HCT116 (cell line): ENCODE results near the gene SCCPDH. TPM values are rescaled to one million over a fixed set of nuclear protein-coding genes. Genes with fewer than 3 reads are reported as not detected.

Source experiments
- ATAC-seq: fragments of 200-7000 bp; cut with Tn5 transposase; 2 replicates; pipeline ENCODE4 v1.9.1; 2020; ENCODE audit warnings: mild to moderate bottlenecking, moderate library complexity
- BruUV-seq: library from RNA; stranded (reverse); fragments of 400-500 nt; replicated peaks from 2 replicates; lab custom pipeline; 2021; lab: Mats Ljungman, UMichigan
- CTCF ChIA-PET: fragments of 300-600 bp; sonication (Branson Sonifier 250); formaldehyde crosslinking; loops from one replicate; lab custom pipeline; 2021; ENCODE audit warnings: antibody characterized with exemption; lab: Charles Lee
- POLR2A ChIA-PET: fragments of 300-600, 350-600 bp; sonication (Branson Sonifier 250); formaldehyde crosslinking; loops from one replicate; lab custom pipeline; 2021; ENCODE audit warnings: antibody characterized with exemption; lab: Charles Lee
- RAD21 ChIA-PET, 2 experiments: fragments of 300-600 bp; sonication (Branson Sonifier 250); formaldehyde crosslinking; loops; one replicate each; lab custom pipeline; 2023; ENCODE audit warnings: low total read pairs in 2 of 2; ENCODE audit not compliant: uncharacterized antibody in 2 of 2, unreplicated experiment in 2 of 2, low non-redundant PET in 1 of 2; lab: Charles Lee
- DNase-seq: peaks from one replicate; pipeline ENCODE4 v3.0.0-alpha.2; 2010; ENCODE audit warnings: low read depth, low spot score
- H2AFZ ChIP-seq: fragments of 200-600 bp; shearing (Covaris generic), sonication (generic); 2 replicates; pipeline ENCODE4 v1.6.1; 2017; ENCODE audit warnings: low read depth, mixed run types, mixed read lengths, antibody characterized with exemption, low read length; ENCODE audit not compliant: poor library complexity, severe bottlenecking
- H3K27ac ChIP-seq: 2 replicates; pipeline ENCODE4 v1.5.1; 2012; ENCODE audit warnings: low read depth, low read length
- H3K27me3 ChIP-seq: fragments of 200-600 bp; sonication (generic); 2 replicates; pipeline ENCODE4 v1.6.1; 2016; ENCODE audit warnings: mixed run types, low read length, mixed read lengths; ENCODE audit not compliant: insufficient read depth
- H3K36me3 ChIP-seq, 2 experiments: fragments of 200-500 bp in 1 of 2; fragments of 200-600 bp in 1 of 2; sonication (Bioruptor generic) in 1 of 2; sonication (generic) in 1 of 2; 2 replicates each; pipeline versions ENCODE4 v1.5.1 to v1.6.1; 2014 to 2016; ENCODE audit warnings: low read length in 2 of 2, inconsistent platforms in 1 of 2, mixed read lengths in 1 of 2, mixed run types in 1 of 2; ENCODE audit not compliant: insufficient read depth in 2 of 2, control insufficient read depth in 1 of 2
- H3K4me1 ChIP-seq, 2 experiments: fragments of 200-600 bp in 1 of 2; sonication (generic) in 1 of 2; 2 replicates each; pipeline versions ENCODE4 v1.5.1 to v1.6.1; 2012 to 2017; ENCODE audit warnings: low read length in 2 of 2, inconsistent platforms in 1 of 2, mild to moderate bottlenecking in 1 of 2, mixed read lengths in 1 of 2, mixed run types in 1 of 2, moderate library complexity in 1 of 2; ENCODE audit not compliant: insufficient read depth in 2 of 2, control insufficient read depth in 1 of 2
- H3K4me2 ChIP-seq: fragments of 200-600 bp; sonication (generic); 2 replicates; pipeline ENCODE4 v1.6.1; 2017; ENCODE audit warnings: mixed run types, low read length, mixed read lengths
- H3K4me3 ChIP-seq, 2 experiments: fragments of 200-600 bp in 1 of 2; sonication (generic) in 1 of 2; replicated peaks in 1 of 2; 2 replicates each; pipeline ENCODE4 v1.5.1; 2011 to 2016; ENCODE audit warnings: low read length in 2 of 2, control low read depth in 1 of 2, low read depth in 1 of 2, mild to moderate bottlenecking in 1 of 2, mixed read lengths in 1 of 2, mixed run types in 1 of 2
- H3K79me2 ChIP-seq: fragments of 200-600 bp; sonication (generic); 2 replicates; pipeline ENCODE4 v1.6.1; 2017; ENCODE audit warnings: mild to moderate bottlenecking, mixed run types, low read length, moderate library complexity, mixed read lengths; ENCODE audit not compliant: insufficient read depth
- H3K9ac ChIP-seq: fragments of 200-600 bp; sonication (generic); 2 replicates; pipeline ENCODE4 v1.6.1; 2016; ENCODE audit warnings: low read length, mixed read lengths
- H3K9me2 ChIP-seq: fragments of 200-600 bp; sonication (generic), shearing (Covaris generic); 2 replicates; pipeline ENCODE4 v1.6.1; 2017; ENCODE audit warnings: mixed run types, mild to moderate bottlenecking, moderate library complexity; ENCODE audit not compliant: insufficient read depth
- H3K9me3 ChIP-seq, 2 experiments: fragments of 200-500 bp in 1 of 2; fragments of 200-600 bp in 1 of 2; sonication (Bioruptor generic) in 1 of 2; sonication (generic) in 1 of 2; 2 replicates each; pipeline ENCODE4 v1.6.1; 2014 to 2017; ENCODE audit warnings: low read length in 2 of 2, mixed read lengths in 2 of 2, inconsistent platforms in 1 of 2, low read depth in 1 of 2, mild to moderate bottlenecking in 1 of 2, mixed run types in 1 of 2, moderate library complexity in 1 of 2; ENCODE audit not compliant: control insufficient read depth in 1 of 2, insufficient read depth in 1 of 2
- H4K20me1 ChIP-seq: fragments of 200-600 bp; sonication (generic), shearing (Covaris generic); 2 replicates; pipeline ENCODE4 v1.6.1; 2017; ENCODE audit warnings: mixed run types, mild to moderate bottlenecking, moderate library complexity; ENCODE audit not compliant: insufficient read depth
- ATF3 ChIP-seq: IDR thresholded peaks from 2 replicates; pipeline ENCODE4 v1.6.1; 2012
- CBX3 ChIP-seq: IDR thresholded peaks from 2 replicates; pipeline ENCODE4 v1.6.1; 2012; ENCODE audit warnings: low read depth
- CEBPB ChIP-seq: IDR thresholded peaks from 2 replicates; pipeline ENCODE4 v1.6.1; 2012; ENCODE audit warnings: low read depth
- ELF1 ChIP-seq: IDR thresholded peaks from 2 replicates; pipeline ENCODE4 v1.6.1; 2012; ENCODE audit warnings: low read depth, borderline replicate concordance
- EZH2 ChIP-seq: fragments of 200-600 bp; sonication (generic); IDR thresholded peaks from 2 replicates; pipeline ENCODE4 v1.6.1; 2017; ENCODE audit warnings: antibody characterized with exemption, mixed run types
- EZH2phosphoT487 ChIP-seq: fragments of 200-600 bp; IDR thresholded peaks from 2 replicates; pipeline ENCODE4 v1.6.1; 2018; ENCODE audit warnings: antibody characterized with exemption, borderline replicate concordance
- FOSL1 ChIP-seq: IDR thresholded peaks from 2 replicates; pipeline ENCODE4 v1.6.1; 2012; ENCODE audit warnings: low read depth
- JUND ChIP-seq: IDR thresholded peaks from 2 replicates; pipeline ENCODE4 v1.6.1; 2012
- MAX ChIP-seq: IDR thresholded peaks from 2 replicates; pipeline ENCODE4 v1.6.1; 2012
- POLR2AphosphoS5 ChIP-seq: IDR thresholded peaks from 2 replicates; pipeline ENCODE4 v1.6.1; 2011; ENCODE audit warnings: mild to moderate bottlenecking, low read depth, low read length, moderate library complexity
- RAD21 ChIP-seq: IDR thresholded peaks from 2 replicates; pipeline ENCODE4 v1.6.1; 2012; ENCODE audit warnings: low read depth, mild to moderate bottlenecking
- REST ChIP-seq: IDR thresholded peaks from 2 replicates; pipeline ENCODE4 v1.6.1; 2012; ENCODE audit warnings: low read depth
- SIN3A ChIP-seq: IDR thresholded peaks from 2 replicates; pipeline ENCODE4 v1.6.1; 2012; ENCODE audit warnings: low read depth
- SP1 ChIP-seq: IDR thresholded peaks from 2 replicates; pipeline ENCODE4 v1.6.1; 2012; ENCODE audit warnings: low read depth
- SRF ChIP-seq: IDR thresholded peaks from 2 replicates; pipeline ENCODE4 v1.6.1; 2012; ENCODE audit warnings: low read depth
- TCF7L2 ChIP-seq: IDR thresholded peaks from 2 replicates; pipeline ENCODE4 v1.7.0; 2011; ENCODE audit warnings: borderline replicate concordance, inconsistent platforms; ENCODE audit not compliant: insufficient read depth, insufficient read length; ENCODE audit errors: extremely low read depth
- YY1 ChIP-seq: IDR thresholded peaks from 2 replicates; pipeline ENCODE4 v1.6.1; 2011; ENCODE audit warnings: low read length, low read depth, moderate library complexity, mild to moderate bottlenecking; ENCODE audit not compliant: insufficient replicate concordance; ENCODE audit errors: extremely low read depth
- ZBTB33 ChIP-seq: IDR thresholded peaks from 2 replicates; pipeline ENCODE4 v1.6.1; 2011; ENCODE audit warnings: mild to moderate bottlenecking, low read length, moderate library complexity; ENCODE audit not compliant: insufficient replicate concordance; ENCODE audit errors: extremely low read depth
- ZFX ChIP-seq: fragments of 450-650 bp; IDR thresholded peaks from 2 replicates; pipeline ENCODE4 v1.6.1; 2017
- ZNF274 ChIP-seq: fragments of 200-500 bp; sonication (Bioruptor generic); IDR thresholded peaks from 2 replicates; pipeline ENCODE4 v1.6.1; 2014; ENCODE audit warnings: mild to moderate bottlenecking, low read depth, low read length, inconsistent platforms
- intact Hi-C: fragments of 100-400 bp; cut with micrococcal nuclease; formaldehyde crosslinking; loops from 2 replicates; pipeline ENCODE4 v1.10.0; 2022
- total RNA-seq: library from RNA; stranded (reverse); gene quantifications from one replicate; pipeline ENCODE4 v1.2.1, GENCODE V29; 2021; ENCODE audit not compliant: unreplicated experiment

Gene SCCPDH
- total RNA-seq, 1 experiment from 2014 or later: 0.30 TPM

- POLR2A ChIA-PET: no interaction called here
- CTCF ChIA-PET: no interaction called here
- Histone ChIP-seq H3K4me3 (no peak overlapping the region), H3K27me3 (no peaks in the 10 kb centered on the region), H3K27ac (no peak overlapping the region), H3K9ac (no peak overlapping the region), H3K79me2 (no peaks in the 10 kb centered on the region)
- no peak for ATAC-seq
- TF ChIP-seq SIN3A: no peak
- TF ChIP-seq SRF: no peak
- TF ChIP-seq ATF3: no peak
- no peak for TF ChIP-seq EZH2phosphoT487
- TF ChIP-seq POLR2AphosphoS5: no peak
- TF ChIP-seq REST: no peak
- no peak for TF ChIP-seq ZBTB33
- TF ChIP-seq ZFX: no peak
- no peak for TF ChIP-seq FOSL1
- no peak for TF ChIP-seq SP1
- TF ChIP-seq ELF1: no peak
- TF ChIP-seq MAX: no peak
- no peak for TF ChIP-seq TCF7L2
- TF ChIP-seq YY1: no peak
- TF ChIP-seq ZNF274: no peak
- TF ChIP-seq EZH2: no peak
- TF ChIP-seq JUND: no peak
- TF ChIP-seq CBX3: no peak
- TF ChIP-seq CEBPB: no peak
- TF ChIP-seq RAD21: no peak
- TF ChIP-seq, all 23 proteins: peak for 0
- Histone ChIP-seq H3K9me3 (peaks cover 0 to 5% of the 10 kb centered on the region in 2 experiments; a peak in 2 of 4 replicates), H3K36me3 (no peaks in the 10 kb centered on the region), H3K4me1 (no peaks in the 10 kb centered on the region), H2AFZ (no peak overlapping the region), H3K4me2 (no peak overlapping the region), H4K20me1 (no peaks in the 10 kb centered on the region), H3K9me2 (no peaks in the 10 kb centered on the region)
- RAD21 ChIA-PET: no interaction called here
- no peak for DNase-seq
- intact Hi-C loops: no loop called here
- no TSS peak for BruUV-seq
These were observed 62.5 kb downstream of the SCCPDH start for GRCh38 chr1:246786606-246787238.
